ENCODE measurements around the gene KRTAP4-11. TPM values are rescaled to one million over a fixed set of nuclear protein-coding genes. Genes with fewer than 3 reads are reported as not detected.
"Not testable (repeated sequence)": the region's sequence is repeated elsewhere in the genome, so short reads cannot be mapped to it uniquely, and the experiment has no call there.

KRTAP4-11 gene
- polyA plus RNA-seq, 12 donors, result not detected

DNA sequence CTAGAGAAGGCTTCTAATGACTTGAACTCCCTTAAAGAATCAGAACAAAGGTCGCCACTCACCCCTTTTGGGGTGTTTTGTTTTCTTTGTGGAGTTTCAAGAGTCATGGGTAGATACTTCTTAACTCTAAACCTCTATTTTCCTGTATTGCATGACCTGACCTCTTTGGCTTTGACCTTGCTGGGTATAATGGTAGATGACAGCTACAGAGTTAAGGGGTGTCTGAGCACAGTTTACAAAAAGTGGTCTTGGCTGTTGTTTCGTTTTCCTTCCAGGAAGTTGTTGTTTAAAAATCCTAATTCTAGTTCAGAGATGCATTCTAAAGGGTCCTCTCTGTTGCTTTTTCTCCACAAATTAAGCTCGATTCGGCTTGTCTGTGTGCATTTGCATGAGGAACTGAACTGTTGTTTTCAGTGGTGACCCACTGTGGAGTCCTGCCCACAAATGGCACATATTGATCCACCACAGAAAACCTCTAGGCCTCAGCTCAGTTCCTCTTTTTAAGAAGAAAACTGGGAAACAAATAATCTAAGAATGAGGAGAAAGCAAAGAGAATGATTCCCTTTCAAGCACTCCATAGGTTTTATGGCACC is 29.3 kb downstream of the KRTAP4-11 start:
- not testable (repeated sequence) for DNase-seq

DNA sequence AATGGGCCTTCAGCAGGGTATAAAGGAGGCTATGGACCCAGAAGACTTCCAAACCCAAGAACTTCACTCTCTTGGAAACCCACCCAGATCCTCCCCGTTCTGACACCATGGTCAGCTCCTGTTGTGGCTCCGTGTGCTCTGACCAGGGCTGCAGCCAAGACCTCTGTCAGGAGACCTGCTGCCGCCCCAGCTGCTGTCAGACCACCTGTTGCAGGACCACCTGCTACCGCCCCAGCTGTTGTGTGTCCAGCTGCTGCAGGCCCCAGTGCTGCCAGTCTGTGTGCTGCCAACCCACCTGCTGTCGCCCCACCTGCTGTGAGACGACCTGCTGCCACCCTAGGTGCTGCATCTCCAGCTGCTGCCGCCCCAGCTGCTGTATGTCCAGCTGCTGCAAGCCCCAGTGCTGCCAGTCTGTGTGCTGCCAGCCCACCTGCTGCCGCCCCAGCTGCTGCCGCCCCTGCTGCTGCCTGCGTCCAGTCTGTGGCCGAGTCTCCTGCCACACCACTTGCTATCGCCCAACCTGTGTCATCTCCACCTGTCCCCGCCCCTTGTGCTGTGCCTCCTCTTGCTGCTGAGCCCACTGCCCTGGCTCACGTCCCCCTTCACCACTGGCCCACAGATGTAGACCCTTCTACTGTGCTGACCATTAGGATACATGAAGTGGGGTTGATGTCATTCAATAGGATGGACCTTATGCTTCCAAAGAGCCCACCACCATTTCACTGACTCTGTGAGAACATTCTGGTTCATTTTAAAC is 33.9 kb downstream of the KRTAP4-11 start, which contains the start of gene KRTAP4-7:
TSS of gene KRTAP4-7 (plus strand) at position 51 of the 757 bp plus-strand sequence. CDS start at position 108, 57 bp downstream.
- DNase-seq, result not testable (repeated sequence)

DNA sequence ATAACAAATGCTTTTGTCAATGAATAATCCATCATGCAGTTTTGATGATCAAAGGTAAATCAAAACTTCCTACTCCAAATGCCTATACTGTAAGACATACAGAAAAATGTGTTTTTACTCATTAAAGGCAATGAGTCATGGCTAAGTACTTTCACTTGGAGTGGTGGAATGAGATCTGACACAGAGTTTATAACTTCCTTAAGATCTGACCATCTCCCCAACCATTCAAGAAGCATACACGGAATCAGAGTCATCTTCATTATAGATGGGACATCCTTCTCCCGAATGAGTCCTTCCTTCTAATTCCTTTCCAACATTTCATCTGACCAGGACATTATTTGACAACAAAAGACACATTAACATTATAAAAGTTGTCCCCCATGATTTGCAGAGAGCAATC is 34.7 kb downstream of the KRTAP4-11 start:
- not testable (repeated sequence) for DNase-seq

- DNase-seq, result no peak
These were observed 35.5 kb downstream of the KRTAP4-11 start for GRCh38 chr17:41082626-41083025.

- no peak for DNase-seq
These were observed 41.4 kb downstream of the KRTAP4-11 start for GRCh38 chr17:41076788-41077187.

- DNase-seq, result no peak
These were observed 44.5 kb downstream of the KRTAP4-11 start for GRCh38 chr17:41073676-41074075.

DNA sequence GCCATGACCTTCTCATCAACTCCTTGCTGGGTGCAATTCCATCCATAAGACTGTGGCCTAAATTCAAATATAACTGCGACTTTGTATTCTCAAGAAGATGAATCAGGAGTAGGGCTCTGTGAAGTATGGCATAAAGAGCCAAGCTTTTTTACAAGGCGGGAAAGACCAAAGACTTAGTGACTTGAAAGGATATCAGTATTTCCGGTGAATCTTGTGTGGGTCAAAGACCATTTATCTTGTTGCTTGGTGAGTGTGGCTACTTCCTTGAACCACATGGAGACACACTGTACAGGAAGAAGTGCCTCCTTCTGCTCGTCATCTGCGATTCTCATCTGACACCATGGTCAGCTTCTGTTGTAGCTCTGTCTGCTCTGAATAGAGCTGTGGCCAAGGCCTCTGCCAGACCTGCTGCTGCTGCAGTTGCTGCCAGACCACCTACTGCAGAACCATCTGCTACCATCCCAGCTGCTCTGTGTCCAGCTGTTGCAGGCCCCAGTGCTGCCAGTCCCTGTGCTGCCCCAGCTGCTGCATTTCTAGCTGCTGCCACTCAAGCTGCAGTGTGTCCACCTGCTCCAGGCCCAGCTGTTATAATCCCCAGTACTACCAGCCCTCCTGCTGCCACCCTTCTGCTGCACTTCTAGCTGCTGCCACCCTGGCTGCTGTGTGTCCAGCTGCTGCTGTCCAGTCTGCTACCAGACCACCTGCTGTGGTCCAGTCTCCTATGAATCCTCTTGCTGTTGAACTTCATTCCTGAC is 46.4 kb downstream of the KRTAP4-11 start:
- no peak for DNase-seq

DNA sequence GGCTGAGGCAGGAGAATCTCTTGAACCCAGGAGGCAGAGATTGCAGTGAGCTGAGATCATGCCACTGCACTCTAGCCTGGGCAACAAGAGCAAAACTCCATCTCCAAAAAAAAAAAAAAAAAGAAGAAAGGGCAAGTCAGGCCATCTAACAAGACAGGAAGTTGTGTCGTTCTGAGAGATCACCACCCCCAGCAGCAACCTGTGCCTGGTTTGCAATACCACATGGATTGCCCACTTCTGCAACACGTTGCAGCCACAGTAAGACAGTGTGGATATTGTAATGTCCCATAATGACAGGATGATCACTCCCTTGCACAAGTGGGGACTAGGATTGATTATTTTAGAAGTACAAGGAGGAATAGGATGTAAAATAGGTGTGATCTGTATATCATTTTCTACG is 49.1 kb downstream of the KRTAP4-11 start:
- DNase-seq, result no peak

DNA sequence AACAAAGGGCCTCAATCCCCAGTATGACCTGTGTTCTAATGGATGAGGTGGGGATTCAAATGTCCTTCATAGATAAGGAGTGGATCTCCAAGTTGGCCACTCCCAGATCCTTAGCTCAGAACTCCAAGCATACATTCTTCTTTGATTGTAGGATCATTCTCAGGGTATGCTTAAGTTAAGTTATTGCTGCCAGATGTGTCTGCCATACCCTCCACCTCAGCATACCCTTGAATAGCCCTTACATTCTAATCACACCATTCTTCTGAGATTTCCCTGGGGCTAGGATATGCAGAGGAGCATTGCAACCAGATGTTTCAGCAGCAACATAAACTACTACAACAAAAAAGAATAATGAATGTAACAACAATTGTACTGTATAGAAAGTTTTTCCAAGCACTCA is 50.9 kb downstream of the KRTAP4-11 start:
- no peak for DNase-seq

Other genes starting within 250 kb of the KRTAP4-11 start
- gene KRT20, start 233.1 kb downstream of the KRTAP4-11 start, polyA plus RNA-seq (ENCODE audit: insufficient read length in 12 of 12), result 1 to 10 TPM in 1 of 12 donors, under 1 TPM in 4, not detected in 7; 0.07 to 1.9 (median 0.22) TPM
- gene KRT23, start 180.7 kb downstream of the KRTAP4-11 start, polyA plus RNA-seq (ENCODE audit: insufficient read length in 12 of 12), result 10 to 100 TPM in 3 of 12 donors, under 1 TPM in 6, not detected in 3; 0.12 to 25.1 (median 0.44) TPM
- 10 to 100 TPM in 1 of 12 donors, 1 to 10 TPM in 9, not detected in 2; 2.3 to 12.3 (median 6.3) TPM for gene KRT39, start 151.4 kb downstream of the KRTAP4-11 start, polyA plus RNA-seq (ENCODE audit: insufficient read length in 12 of 12)
- gene KRT40, start 134.0 kb downstream of the KRTAP4-11 start, polyA plus RNA-seq (ENCODE audit: insufficient read length in 12 of 12), result 10 to 100 TPM in 5 of 12 donors, 1 to 10 TPM in 5, not detected in 2; 3.1 to 16.4 (median 11.0) TPM
- not detected for gene KRTAP3-3, start 124.2 kb downstream of the KRTAP4-11 start, polyA plus RNA-seq (ENCODE audit: insufficient read length in 12 of 12)
- gene KRTAP3-2, start 118.5 kb downstream of the KRTAP4-11 start, polyA plus RNA-seq (ENCODE audit: insufficient read length in 12 of 12), result 1 to 10 TPM in 4 of 12 donors, under 1 TPM in 5, not detected in 3; 0.22 to 1.4 (median 0.86) TPM
- gene KRTAP3-1, start 109.2 kb downstream of the KRTAP4-11 start, polyA plus RNA-seq (ENCODE audit: insufficient read length in 12 of 12), result not detected
- gene KRTAP1-5, start 91.2 kb downstream of the KRTAP4-11 start, polyA plus RNA-seq (ENCODE audit: insufficient read length in 12 of 12), result not detected
- gene KRTAP1-4, start 88.2 kb downstream of the KRTAP4-11 start, polyA plus RNA-seq (ENCODE audit: insufficient read length in 12 of 12), result not detected
- not detected for gene KRTAP1-3, start 83.5 kb downstream of the KRTAP4-11 start, polyA plus RNA-seq (ENCODE audit: insufficient read length in 12 of 12)
- not detected for gene KRTAP1-1, start 76.9 kb downstream of the KRTAP4-11 start, polyA plus RNA-seq (ENCODE audit: insufficient read length in 12 of 12)
- not detected for gene KRTAP2-1, start 71.1 kb downstream of the KRTAP4-11 start, polyA plus RNA-seq (ENCODE audit: insufficient read length in 12 of 12)
- not detected for gene KRTAP2-2, start 63.1 kb downstream of the KRTAP4-11 start, polyA plus RNA-seq (ENCODE audit: insufficient read length in 12 of 12)
- under 1 TPM in 2 of 12 donors, not detected in 10; 0.49 to 0.57 TPM for gene KRTAP2-3, start 58.3 kb downstream of the KRTAP4-11 start, polyA plus RNA-seq (ENCODE audit: insufficient read length in 12 of 12)
- not detected for gene KRTAP2-4, start 52.5 kb downstream of the KRTAP4-11 start, polyA plus RNA-seq (ENCODE audit: insufficient read length in 12 of 12)
- not detected for gene KRTAP4-7, start 34.2 kb downstream of the KRTAP4-11 start, polyA plus RNA-seq (ENCODE audit: insufficient read length in 12 of 12)
- gene KRTAP4-8, start 20.2 kb downstream of the KRTAP4-11 start, polyA plus RNA-seq (ENCODE audit: insufficient read length in 12 of 12), result not detected
- not detected for gene KRTAP4-16, start 16.2 kb downstream of the KRTAP4-11 start, polyA plus RNA-seq (ENCODE audit: insufficient read length in 12 of 12)
- gene KRTAP4-9, start 13.0 kb downstream of the KRTAP4-11 start, polyA plus RNA-seq (ENCODE audit: insufficient read length in 12 of 12), result not detected
- not detected for gene KRTAP4-12, start 5.8 kb upstream of the KRTAP4-11 start, polyA plus RNA-seq (ENCODE audit: insufficient read length in 12 of 12)
- gene KRTAP4-6, start 22.2 kb upstream of the KRTAP4-11 start, polyA plus RNA-seq (ENCODE audit: insufficient read length in 12 of 12), result not detected
- gene KRTAP4-5, start 31.5 kb upstream of the KRTAP4-11 start, polyA plus RNA-seq (ENCODE audit: insufficient read length in 12 of 12), result not detected
- gene KRTAP4-4, start 42.4 kb upstream of the KRTAP4-11 start, polyA plus RNA-seq (ENCODE audit: insufficient read length in 12 of 12), result not detected
- gene KRTAP4-3, start 49.8 kb upstream of the KRTAP4-11 start, polyA plus RNA-seq (ENCODE audit: insufficient read length in 12 of 12), result not detected
- not detected for gene KRTAP4-2, start 59.8 kb upstream of the KRTAP4-11 start, polyA plus RNA-seq (ENCODE audit: insufficient read length in 12 of 12)
- gene KRTAP4-1, start 66.5 kb upstream of the KRTAP4-11 start, polyA plus RNA-seq (ENCODE audit: insufficient read length in 12 of 12), result not detected
- gene KRTAP9-1, start 71.5 kb upstream of the KRTAP4-11 start, polyA plus RNA-seq (ENCODE audit: insufficient read length in 12 of 12), result not detected
- not detected for gene KRTAP9-2, start 108.3 kb upstream of the KRTAP4-11 start, polyA plus RNA-seq (ENCODE audit: insufficient read length in 12 of 12)
- gene KRTAP9-3, start 114.1 kb upstream of the KRTAP4-11 start, polyA plus RNA-seq (ENCODE audit: insufficient read length in 12 of 12), result not detected
- not detected for gene KRTAP9-8, start 119.6 kb upstream of the KRTAP4-11 start, polyA plus RNA-seq (ENCODE audit: insufficient read length in 12 of 12)
- not detected for gene KRTAP9-4, start 131.3 kb upstream of the KRTAP4-11 start, polyA plus RNA-seq (ENCODE audit: insufficient read length in 12 of 12)
- not detected for gene KRTAP9-9, start 137.0 kb upstream of the KRTAP4-11 start, polyA plus RNA-seq (ENCODE audit: insufficient read length in 12 of 12)
- under 1 TPM in 7 of 12 donors, not detected in 5; 0.11 to 0.65 (median 0.24) TPM for gene KRTAP9-6, start 147.0 kb upstream of the KRTAP4-11 start, polyA plus RNA-seq (ENCODE audit: insufficient read length in 12 of 12)
- not detected for gene KRTAP9-7, start 157.3 kb upstream of the KRTAP4-11 start, polyA plus RNA-seq (ENCODE audit: insufficient read length in 12 of 12)
- gene KRTAP29-1, start 184.5 kb upstream of the KRTAP4-11 start, polyA plus RNA-seq (ENCODE audit: insufficient read length in 12 of 12), result not detected
- gene KRTAP16-1, start 190.9 kb upstream of the KRTAP4-11 start, polyA plus RNA-seq (ENCODE audit: insufficient read length in 12 of 12), result not detected
- gene KRTAP17-1, start 197.3 kb upstream of the KRTAP4-11 start, polyA plus RNA-seq (ENCODE audit: insufficient read length in 12 of 12), result not detected
- not detected for gene KRT33A, start 232.5 kb upstream of the KRTAP4-11 start, polyA plus RNA-seq (ENCODE audit: insufficient read length in 12 of 12)

Data from muscle of arm (tissue), 12 donors.